PC-9 (cell line): ENCODE results near the gene ENKD1.

Source experiments
- CTCF ChIP-seq: fragments of 200-600 bp; sonication (generic); conservative IDR thresholded peaks from 2 replicates; pipeline ENCODE4 v1.6.1; 2017; ENCODE audit warnings: mixed run types, antibody characterized with exemption, mild to moderate bottlenecking, moderate library complexity
- EZH2 ChIP-seq: fragments of 200-600 bp; sonication (generic); IDR thresholded peaks from 2 replicates; pipeline ENCODE4 v1.8.0; 2017; ENCODE audit warnings: antibody characterized with exemption, low read depth

DNA sequence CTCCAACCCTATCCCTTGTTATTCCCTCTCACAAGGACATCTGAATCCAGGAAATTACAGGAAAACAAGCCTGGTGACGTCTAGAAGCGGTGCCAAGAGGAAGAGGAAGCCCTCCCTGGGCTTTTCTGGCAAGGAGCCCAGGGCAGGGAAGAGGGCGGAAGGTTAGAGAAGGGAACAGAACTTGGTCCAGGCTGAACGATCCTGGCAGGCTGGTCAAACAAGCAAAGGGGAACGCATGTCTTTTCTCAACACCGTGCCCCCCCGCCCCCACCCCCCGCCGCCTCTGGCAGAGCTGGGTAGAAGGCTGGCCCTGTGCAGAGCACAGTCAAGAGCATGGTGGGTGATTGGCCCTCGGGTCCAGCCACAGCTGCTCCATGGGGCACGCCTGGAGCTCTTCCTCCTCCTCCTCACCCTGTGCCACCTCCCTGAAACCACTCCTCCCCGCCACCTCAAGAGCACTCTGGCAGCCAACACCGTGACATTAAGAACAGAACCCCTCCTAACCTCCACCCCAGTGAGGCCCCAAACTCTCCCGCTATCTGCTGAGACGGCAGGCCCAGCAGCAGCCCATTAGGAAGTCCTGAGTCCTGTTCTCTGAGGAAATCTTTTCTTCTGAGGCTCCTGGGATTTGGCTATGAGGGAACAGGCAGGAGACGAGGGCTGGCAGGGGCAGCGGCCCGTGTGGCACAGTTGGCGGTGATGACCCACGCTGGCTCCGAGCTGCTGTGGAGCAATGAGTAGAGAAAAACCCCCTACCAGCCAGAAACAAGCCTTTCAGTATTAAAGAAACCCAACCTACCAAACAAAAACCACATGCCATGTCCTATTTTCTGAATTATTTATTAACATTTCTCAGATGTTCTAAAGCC is 7.4 kb upstream of the ENKD1 start:
- no peak for TF ChIP-seq CTCF
- no peak for TF ChIP-seq EZH2
